Measurements from ENCODE around the gene LRRC8A.
"Not testable (repeated sequence)": the region's sequence is repeated elsewhere in the genome, so short reads cannot be mapped to it uniquely, and the experiment has no call there.

Gene LRRC8A

GRCh38 chr9:128923493-128923883 is 41.6 kb downstream of the LRRC8A start:
- no peak for DNase-seq

DNA sequence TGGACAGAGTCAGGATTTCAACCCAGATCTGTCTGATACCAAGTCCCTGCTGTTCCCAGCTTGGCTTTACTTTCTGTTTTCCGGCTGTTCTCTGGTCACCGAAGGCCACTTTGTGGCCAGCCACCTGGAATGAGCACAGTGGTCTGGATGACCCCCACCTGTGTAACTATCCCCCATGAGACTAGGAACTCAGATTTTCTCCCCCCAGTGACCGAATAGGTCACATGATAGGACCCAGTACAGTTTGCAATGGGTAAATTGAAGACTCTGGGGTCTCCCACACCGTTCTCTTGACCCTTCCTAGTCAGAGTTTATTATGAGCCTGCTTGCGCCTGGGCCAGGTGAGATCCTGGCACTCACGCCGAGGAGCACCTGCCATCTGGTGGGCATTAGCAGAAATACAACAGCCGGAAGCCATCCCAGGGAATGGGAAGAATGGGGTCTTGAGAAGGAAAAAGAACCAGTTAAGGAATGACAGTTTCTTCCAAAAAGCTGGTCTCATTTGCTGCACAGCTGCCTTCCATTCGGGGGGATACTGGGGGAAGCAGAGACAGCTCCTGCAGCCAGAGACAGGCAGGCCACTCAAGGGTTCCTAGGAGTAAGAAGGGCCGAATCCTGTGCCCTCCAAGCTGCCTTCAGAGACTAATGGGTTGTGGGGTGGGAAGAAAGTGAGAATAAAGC is 45.9 kb downstream of the LRRC8A start:
- peak; percentile 77 for DNase-seq

DNA sequence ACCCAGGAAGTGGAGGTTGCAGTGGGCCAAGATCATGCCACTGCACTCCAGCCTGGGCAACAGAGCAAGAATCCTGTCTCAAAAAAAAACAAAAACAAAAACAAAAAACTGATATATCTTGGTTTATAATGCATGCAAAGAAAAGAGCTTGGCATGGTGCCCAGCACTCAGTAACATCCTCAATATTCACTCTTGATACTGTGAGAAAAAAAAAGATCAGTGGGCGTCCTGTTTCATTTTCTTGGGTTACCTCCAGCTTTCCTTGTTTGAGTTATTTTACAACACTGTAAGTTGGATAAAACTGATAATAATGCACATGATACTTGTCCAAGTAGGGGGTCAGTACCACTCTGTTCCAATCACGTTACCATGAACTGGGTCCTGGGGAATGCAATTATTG is 46.7 kb downstream of the LRRC8A start:
- DNase-seq: no peak

- DNase-seq: no peak
Observed at GRCh38 chr9:128929560-128929959, 47.6 kb downstream of the LRRC8A start.

DNA sequence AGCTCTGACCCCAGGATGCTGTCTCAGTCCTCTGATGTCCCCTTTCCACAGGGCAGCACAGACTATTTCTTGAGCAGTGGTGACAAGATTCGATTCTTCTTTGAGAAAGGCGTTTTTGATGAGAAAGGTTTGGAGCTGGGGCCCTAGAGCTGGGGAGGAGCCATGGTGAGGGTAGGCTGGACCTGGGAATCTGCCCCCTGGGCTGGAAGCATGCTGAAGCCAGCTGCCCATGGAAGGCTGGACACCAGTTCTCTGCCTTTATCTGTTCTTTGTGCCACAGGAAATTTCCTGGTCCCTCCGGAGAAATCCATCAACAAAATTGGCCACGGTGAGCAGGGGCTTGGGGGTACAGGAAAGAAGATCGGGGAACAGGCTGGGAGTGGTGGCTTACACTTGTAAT is 51.8 kb downstream of the LRRC8A start:
- DNase-seq: no peak

- no peak for DNase-seq
Observed at GRCh38 chr9:128936171-128936865, 54.4 kb downstream of the LRRC8A start.

GRCh38 chr9:128937310-128938165 is 55.6 kb downstream of the LRRC8A start:
- no peak for DNase-seq

GRCh38 chr9:128940271-128940921 is 58.5 kb downstream of the LRRC8A start:
- no peak for DNase-seq

- DNase-seq: no peak
Observed at GRCh38 chr9:128940946-128941755, 59.2 kb downstream of the LRRC8A start.

GRCh38 chr9:128943832-128944620 is 62.1 kb downstream of the LRRC8A start:
- DNase-seq: no peak

DNA sequence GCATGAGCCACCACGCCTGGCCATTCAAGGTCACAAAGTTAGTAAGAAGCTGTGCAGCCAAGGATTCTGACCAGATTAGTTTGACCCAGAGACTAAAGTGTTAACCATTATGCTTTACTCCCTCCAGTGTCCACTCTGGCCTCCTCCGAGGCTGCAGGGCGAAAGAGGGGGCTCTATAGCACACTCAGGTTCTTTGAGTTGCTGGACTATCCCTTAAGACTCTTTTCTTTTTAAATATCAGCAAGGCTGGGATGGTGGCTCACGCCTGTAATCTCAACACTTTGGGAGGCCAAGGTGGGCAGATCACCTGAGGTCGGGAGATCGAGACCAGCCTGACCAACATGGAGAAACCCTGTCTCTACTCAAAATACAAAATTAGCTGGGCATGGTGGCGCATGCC is 63.0 kb downstream of the LRRC8A start:
- not testable (repeated sequence) for DNase-seq

GRCh38 chr9:128945798-128946501 is 64.0 kb downstream of the LRRC8A start:
- DNase-seq: no peak

- no peak for DNase-seq
Observed at GRCh38 chr9:128946571-128947276, 64.8 kb downstream of the LRRC8A start.

- no peak for DNase-seq
Observed at GRCh38 chr9:128947277-128947526, 65.3 kb downstream of the LRRC8A start.

- DNase-seq: peak; percentile 95
Observed at GRCh38 chr9:128947527-128948301, 65.8 kb downstream of the LRRC8A start, which contains the start of the genes DOLK and NUP188. Gene DOLK (minus strand): TSS chr9:128947603. CDS start chr9:128947303, 300 bp downstream. Gene NUP188 (plus strand): TSS chr9:128947699. CDS start chr9:128947720, 21 bp downstream.

DNA sequence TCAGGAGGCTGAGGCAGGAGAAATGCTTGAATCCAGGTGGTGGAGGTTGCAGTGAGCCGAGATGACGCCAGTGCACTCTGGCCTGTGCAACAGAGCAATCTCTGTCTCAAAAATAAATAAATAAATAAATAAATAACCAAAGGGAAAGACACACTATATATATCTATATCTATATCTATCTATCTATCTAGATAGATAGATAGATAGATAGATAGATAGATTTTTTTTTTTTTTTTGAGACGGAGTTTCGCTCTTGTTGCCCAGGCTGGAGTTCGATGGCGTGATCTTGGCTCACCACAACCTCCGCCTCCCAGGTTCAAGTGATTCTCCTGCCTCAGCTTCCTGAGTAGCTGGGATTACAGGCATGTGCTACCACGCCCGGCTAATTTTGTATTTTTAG is 79.5 kb downstream of the LRRC8A start:
- DNase-seq: not testable (repeated sequence)
